Epithelial cell of proximal tubule (primary cell): ENCODE results near the gene ABI3BP. TPM values are rescaled to one million over a fixed set of nuclear protein-coding genes. Genes with fewer than 3 reads are reported as not detected.
"Not testable (repeated sequence)": the region's sequence is repeated elsewhere in the genome, so short reads cannot be mapped to it uniquely, and the experiment has no call there.

Experiments used
- DNase-seq: peaks from one replicate; pipeline ENCODE4 v3.0.0-alpha.2; 2011; ENCODE audit warnings: low read depth
- H3K4me3 ChIP-seq: 2 replicates; pipeline ENCODE4 v1.5.1; 2011; ENCODE audit warnings: low read depth, mild to moderate bottlenecking, low read length
- total RNA-seq: library from RNA; depleted of rRNA; stranded (reverse); fragments of >200 nt; gene quantifications from 2 replicates; pipeline ENCODE4 v1.2.3, GENCODE V29; 2015
- TF ChIP-seq, protein P1 (sequence below): conservative IDR thresholded peaks from 2 replicates; pipeline ENCODE4 v1.5.1; 2012; ENCODE audit warnings: low read depth, mild to moderate bottlenecking, low read length

ABI3BP gene
- total RNA-seq, 1 donor from 2014 or later = 3.6 TPM

DNA sequence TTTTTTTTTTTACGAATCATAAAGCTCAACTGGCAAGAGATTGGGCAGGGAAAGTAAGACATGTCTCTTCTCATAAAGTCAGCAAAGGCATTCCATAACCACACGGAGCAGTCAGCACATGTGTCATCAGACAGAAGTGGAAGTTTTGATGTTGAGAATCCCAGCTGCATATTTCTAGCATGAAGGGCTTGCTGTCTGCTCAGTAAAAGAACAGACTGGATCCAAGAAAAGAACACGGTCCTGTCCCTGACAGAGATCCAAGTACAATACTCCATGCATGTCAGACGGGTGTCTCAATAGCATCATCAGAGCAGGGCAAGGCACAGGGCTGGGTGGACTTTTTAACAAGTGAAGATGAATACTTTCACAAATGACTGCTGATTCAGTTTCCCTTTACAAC is 38.2 kb downstream of the ABI3BP start:
- H3K4me3 ChIP-seq = no peak overlapping the region
- TF ChIP-seq, protein P1, sequence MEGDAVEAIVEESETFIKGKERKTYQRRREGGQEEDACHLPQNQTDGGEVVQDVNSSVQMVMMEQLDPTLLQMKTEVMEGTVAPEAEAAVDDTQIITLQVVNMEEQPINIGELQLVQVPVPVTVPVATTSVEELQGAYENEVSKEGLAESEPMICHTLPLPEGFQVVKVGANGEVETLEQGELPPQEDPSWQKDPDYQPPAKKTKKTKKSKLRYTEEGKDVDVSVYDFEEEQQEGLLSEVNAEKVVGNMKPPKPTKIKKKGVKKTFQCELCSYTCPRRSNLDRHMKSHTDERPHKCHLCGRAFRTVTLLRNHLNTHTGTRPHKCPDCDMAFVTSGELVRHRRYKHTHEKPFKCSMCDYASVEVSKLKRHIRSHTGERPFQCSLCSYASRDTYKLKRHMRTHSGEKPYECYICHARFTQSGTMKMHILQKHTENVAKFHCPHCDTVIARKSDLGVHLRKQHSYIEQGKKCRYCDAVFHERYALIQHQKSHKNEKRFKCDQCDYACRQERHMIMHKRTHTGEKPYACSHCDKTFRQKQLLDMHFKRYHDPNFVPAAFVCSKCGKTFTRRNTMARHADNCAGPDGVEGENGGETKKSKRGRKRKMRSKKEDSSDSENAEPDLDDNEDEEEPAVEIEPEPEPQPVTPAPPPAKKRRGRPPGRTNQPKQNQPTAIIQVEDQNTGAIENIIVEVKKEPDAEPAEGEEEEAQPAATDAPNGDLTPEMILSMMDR = no peak
- no peak for DNase-seq

DNA sequence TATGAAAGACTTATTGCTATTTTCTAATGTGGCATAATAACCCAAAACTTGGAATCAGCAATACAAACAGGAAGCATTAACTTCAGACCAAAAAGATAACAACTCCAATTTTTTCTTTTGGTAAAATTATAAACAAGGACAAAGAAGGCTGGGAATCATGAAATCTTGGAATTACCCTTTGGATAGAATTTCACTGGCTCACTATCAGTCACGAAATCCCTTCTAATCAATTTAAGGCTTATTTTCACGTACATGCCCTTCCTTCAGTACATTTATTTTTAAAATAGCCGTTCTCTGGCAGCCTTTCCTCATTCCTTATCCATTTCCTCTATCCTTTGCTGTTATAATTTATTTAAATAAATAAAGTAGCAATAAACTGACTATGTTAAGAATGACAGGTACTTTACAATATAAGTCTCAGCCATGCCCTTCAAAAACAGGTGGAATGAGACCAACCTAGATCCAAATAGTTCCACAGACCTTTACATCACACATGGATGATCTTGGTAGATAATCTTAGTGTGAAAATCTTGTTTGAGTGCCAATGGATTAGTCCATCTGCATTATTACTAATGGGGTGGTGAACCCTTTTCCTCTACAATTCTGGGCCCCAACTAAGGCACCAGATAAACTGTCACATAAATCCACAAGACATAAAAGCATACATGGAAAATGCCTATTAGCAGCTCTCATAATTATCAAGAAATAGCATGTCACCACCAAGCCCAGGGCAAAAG is 38.9 kb downstream of the ABI3BP start:
- no peak overlapping the region for H3K4me3 ChIP-seq
- TF ChIP-seq, protein P1 = no peak
- DNase-seq = no peak

DNA sequence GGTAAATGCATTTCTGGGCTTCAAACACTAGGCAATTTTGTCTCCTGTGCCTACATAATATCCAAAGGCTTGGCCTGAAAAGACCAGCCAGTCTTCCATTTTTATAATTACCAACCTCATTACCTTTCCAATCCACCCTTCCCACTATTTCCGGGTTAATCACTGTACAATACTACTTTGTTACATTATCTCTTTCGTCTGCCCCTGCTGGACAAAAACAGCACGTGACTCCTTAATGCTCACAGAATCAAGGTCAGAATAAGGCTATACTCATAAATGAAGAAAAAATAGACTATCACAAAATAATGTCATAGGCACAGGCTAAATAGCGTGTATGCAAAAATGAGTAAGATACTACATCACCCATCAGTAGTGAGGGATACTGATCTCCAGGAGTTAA is 40.1 kb downstream of the ABI3BP start:
- no peak overlapping the region for H3K4me3 ChIP-seq
- DNase-seq = no peak
- TF ChIP-seq, protein P1 = peak; percentile 13

GRCh38 chr3:100947119-100947518 is 46.1 kb downstream of the ABI3BP start:
- H3K4me3 ChIP-seq = no peak overlapping the region
- TF ChIP-seq, protein P1 = no peak
- DNase-seq = no peak

DNA sequence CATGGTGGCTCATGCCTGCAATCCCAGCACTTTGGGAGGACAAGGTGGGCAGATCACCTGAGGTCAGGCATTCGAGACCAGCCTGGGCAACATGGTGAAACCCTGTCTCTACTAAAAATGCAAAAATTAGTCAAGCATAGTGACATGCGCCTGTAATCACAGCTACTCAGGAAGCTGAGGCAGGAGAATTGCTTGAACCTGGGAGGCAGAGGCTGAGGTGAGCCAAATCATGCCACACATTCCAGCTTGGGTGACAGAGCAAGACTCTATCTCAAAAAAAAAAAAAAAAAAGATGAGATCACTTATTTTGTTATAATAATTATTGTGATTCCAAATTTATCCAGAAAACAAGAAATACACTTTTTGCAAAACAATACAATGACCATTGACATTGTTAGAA is 47.1 kb downstream of the ABI3BP start:
- not testable (repeated sequence) for H3K4me3 ChIP-seq, DNase-seq

DNA sequence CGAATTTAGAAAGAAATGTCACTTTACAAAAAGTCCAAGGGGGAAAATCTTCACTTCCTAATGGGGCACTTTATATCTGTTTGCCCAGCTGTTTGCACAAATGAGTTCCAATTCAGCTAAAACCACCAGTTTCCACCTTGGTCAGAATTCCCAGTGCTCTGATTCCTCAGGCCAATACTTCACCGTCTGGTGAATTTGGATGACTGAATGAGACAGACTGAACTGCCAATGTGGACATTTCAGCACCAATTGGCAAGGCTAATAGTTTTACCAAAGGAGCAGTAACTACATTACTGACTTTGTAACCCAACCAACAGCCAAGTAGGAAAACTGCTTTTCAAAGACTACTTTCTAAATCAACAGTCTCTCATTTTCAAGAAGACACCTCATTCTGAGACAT is 51.8 kb downstream of the ABI3BP start:
- no peak overlapping the region for H3K4me3 ChIP-seq
- TF ChIP-seq, protein P1 = no peak
- no peak for DNase-seq

DNA sequence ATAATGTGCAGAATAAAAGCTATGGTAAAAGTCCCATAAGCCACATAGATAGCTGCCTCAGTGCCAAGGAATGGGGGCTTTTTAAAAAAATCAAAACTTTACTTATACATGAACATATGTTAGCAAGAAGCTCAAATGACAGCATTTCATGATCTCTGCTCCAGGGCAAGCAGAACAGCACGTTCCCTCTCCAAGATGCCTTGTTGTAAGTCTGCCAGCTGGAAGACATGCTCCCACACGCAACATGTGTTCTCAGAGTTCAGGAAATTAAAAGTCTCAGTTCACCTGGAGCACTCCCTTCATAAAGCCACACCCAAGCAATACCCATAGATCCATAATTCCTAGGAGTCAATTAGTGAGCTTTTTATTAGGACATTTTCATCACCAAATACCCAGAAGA is 52.2 kb downstream of the ABI3BP start:
- DNase-seq = no peak
- TF ChIP-seq, protein P1 = no peak
- no peak overlapping the region for H3K4me3 ChIP-seq
